GM18868 (cell line): ENCODE measurements around the gene KLHL42.
"Not testable (repeated sequence)": the region's sequence is repeated elsewhere in the genome, so short reads cannot be mapped to it uniquely, and the experiment has no call there.

Experiments
- ATAC-seq: cut with Tn5 transposase; IDR thresholded peaks from one replicate; pipeline ENCODE4 v1.9.1; 2021; ENCODE audit warnings: mild to moderate bottlenecking, moderate library complexity; ENCODE audit not compliant: unreplicated experiment

The KLHL42 gene

GRCh38 chr12:27779920-27780611, at the start of gene KLHL42, which contains the start of gene MANSC4:
Gene KLHL42 (plus strand): TSS chr12:27780233. CDS start chr12:27780331, 98 bp downstream.
Gene MANSC4 (minus strand): TSS chr12:27780236. CDS start chr12:27771276, 8,960 bp downstream.
- peak; percentile 71 for ATAC-seq

GRCh38 chr12:27732281-27732680, 47.8 kb upstream of the KLHL42 start:
- no peak for ATAC-seq

- peak; percentile 84 for ATAC-seq
These were observed 46.9 kb upstream of the KLHL42 start for GRCh38 chr12:27733052-27733656.

GRCh38 chr12:27733791-27734190, 46.2 kb upstream of the KLHL42 start:
- no peak for ATAC-seq

GRCh38 chr12:27734321-27734720, 45.7 kb upstream of the KLHL42 start:
- ATAC-seq: not testable (repeated sequence)

- no peak for ATAC-seq
These were observed 36.4 kb upstream of the KLHL42 start for GRCh38 chr12:27743601-27744000.

- not testable (repeated sequence) for ATAC-seq
These were observed 34.3 kb upstream of the KLHL42 start for GRCh38 chr12:27745734-27746133.

- no peak for ATAC-seq
These were observed 32.8 kb upstream of the KLHL42 start for GRCh38 chr12:27747111-27747820.

- no peak for ATAC-seq
These were observed 28.5 kb upstream of the KLHL42 start for GRCh38 chr12:27751386-27752047.

GRCh38 chr12:27754795-27755194, 25.2 kb upstream of the KLHL42 start:
- ATAC-seq: no peak

GRCh38 chr12:27756670-27757195, 23.3 kb upstream of the KLHL42 start:
- no peak for ATAC-seq

- ATAC-seq: no peak
These were observed 17.3 kb upstream of the KLHL42 start for GRCh38 chr12:27762757-27763156.

GRCh38 chr12:27766587-27766986, 13.4 kb upstream of the KLHL42 start:
- ATAC-seq: no peak

GRCh38 chr12:27769142-27769673, 10.8 kb upstream of the KLHL42 start:
- ATAC-seq: no peak

- ATAC-seq: no peak
These were observed 8.3 kb upstream of the KLHL42 start for GRCh38 chr12:27771481-27772327.

GRCh38 chr12:27772328-27773049, 7.5 kb upstream of the KLHL42 start:
- ATAC-seq: no peak

GRCh38 chr12:27777141-27777540, 2.9 kb upstream of the KLHL42 start:
- ATAC-seq: no peak

GRCh38 chr12:27778206-27778605, 1.8 kb upstream of the KLHL42 start:
- no peak for ATAC-seq

- ATAC-seq: peak; percentile 57
These were observed 565 bp upstream of the KLHL42 start for GRCh38 chr12:27779416-27779919.
